Peyer's patch (tissue), 4 donors: ENCODE results near the gene ARMC2. TPM values are rescaled to one million over a fixed set of nuclear protein-coding genes. Genes with fewer than 3 reads are reported as not detected.

Experiments used
- DNase-seq, 3 donors: peaks; one replicate each; pipeline ENCODE4 v3.0.0-alpha.2; 2017 to 2019
- H3K27ac ChIP-seq, 4 donors: fragments of 200-600 bp; sonication (generic); one replicate each; pipeline ENCODE4 v1.5.1; 2016 to 2019
- H3K27me3 ChIP-seq, 2 donors: fragments of 200-600 bp; sonication (generic); one replicate each; pipeline ENCODE4 v1.5.1; 2019
- H3K36me3 ChIP-seq, 3 donors: fragments of 200-600 bp; sonication (generic); one replicate each; pipeline ENCODE4 v1.5.1; 2016 to 2019
- H3K4me1 ChIP-seq, 4 donors: fragments of 200-600 bp; sonication (generic); one replicate each; pipeline ENCODE4 v1.5.1; 2016 to 2019
- H3K4me3 ChIP-seq, 4 donors: fragments of 200-600 bp; sonication (generic); 1 replicate in 3 of 4; 2 replicates in 1 of 4; pipeline ENCODE4 v1.5.1; 2016 to 2019; ENCODE audit warnings: mild to moderate bottlenecking in 1 of 4
- H3K9me3 ChIP-seq, 4 donors: fragments of 200-600 bp; sonication (generic); one replicate each; pipeline ENCODE4 v1.5.1; 2016 to 2019; ENCODE audit warnings: mild to moderate bottlenecking in 1 of 4
- CTCF ChIP-seq, 6 experiments: fragments of 450-650 bp in 4 of 6; fragments of 200-600 bp in 2 of 6; sonication (generic) in 1 of 6; IDR thresholded peaks; one replicate each; pipeline ENCODE4 v1.5.1; 2017 to 2019; ENCODE audit warnings: antibody characterized with exemption in 6 of 6, mild to moderate bottlenecking in 3 of 6, moderate library complexity in 1 of 6
- POLR2A ChIP-seq, 2 donors: fragments of 450-650 bp; IDR thresholded peaks; one replicate each; pipeline ENCODE4 v1.5.1; 2017; ENCODE audit warnings: antibody characterized with exemption in 2 of 2, mild to moderate bottlenecking in 2 of 2, moderate library complexity in 2 of 2
- total RNA-seq, 4 donors: library from RNA; depleted of rRNA; stranded (reverse); fragments of >200 nt; gene quantifications; one replicate each; pipeline ENCODE4 v1.1.0, GENCODE V29; 2016

Gene ARMC2
- total RNA-seq, 4 donors from 2014 or later = 0.53 to 29.7 (median 4.4) TPM

- Histone ChIP-seq H3K27ac (peak overlapping the region in 2 of 4 donors; percentile 28 to 29), H3K36me3 (no peaks in the 10 kb centered on the region), H3K9me3 (no peaks in the 10 kb centered on the region), H3K4me3 (no peak overlapping the region), H3K4me1 (peaks cover 0 to 17% (median 0%) of the 10 kb centered on the region in 4 donors), H3K27me3 (no peaks in the 10 kb centered on the region)
- TF ChIP-seq POLR2A (IDR thresholded peaks at IDR 0.05) (no peak), CTCF (IDR thresholded peaks at IDR 0.05) (no peak)
- DNase-seq = no peak
These were observed 104.7 kb downstream of the ARMC2 start for GRCh38 chr6:108952776-108953486.

GRCh38 chr6:108953681-108954080 lies 105.5 kb downstream of the ARMC2 start:
- no peak overlapping the region for H3K27ac ChIP-seq
- H3K4me3 ChIP-seq = no peak overlapping the region
- H3K36me3 ChIP-seq = no peaks in the 10 kb centered on the region
- no peaks in the 10 kb centered on the region for H3K27me3 ChIP-seq
- no peak for TF ChIP-seq POLR2A (IDR thresholded peaks at IDR 0.05)
- no peak for DNase-seq
- H3K9me3 ChIP-seq = no peaks in the 10 kb centered on the region
- H3K4me1 ChIP-seq = peaks cover 0 to 14% (median 0%) of the 10 kb centered on the region in 4 donors

GRCh38 chr6:108955329-108955949 lies 107.2 kb downstream of the ARMC2 start:
- DNase-seq = no peak
- H3K4me1 ChIP-seq = peaks cover 0 to 14% (median 0%) of the 10 kb centered on the region in 4 donors

GRCh38 chr6:108957221-108957620 lies 109.0 kb downstream of the ARMC2 start:
- H3K4me1 ChIP-seq = peaks cover 0 to 3% (median 0%) of the 10 kb centered on the region in 4 donors
- TF ChIP-seq POLR2A (IDR thresholded peaks at IDR 0.05) = no peak
- H3K27me3 ChIP-seq = no peaks in the 10 kb centered on the region
- H3K36me3 ChIP-seq = no peaks in the 10 kb centered on the region
- no peak overlapping the region for H3K4me3 ChIP-seq
- DNase-seq = no peak
- H3K27ac ChIP-seq = no peak overlapping the region
- H3K9me3 ChIP-seq = no peaks in the 10 kb centered on the region

More at GRCh38 chr6:108955329-108955949, 107.2 kb downstream of the ARMC2 start:
- Histone ChIP-seq H3K27me3 (no peaks in the 10 kb centered on the region), H3K36me3 (no peaks in the 10 kb centered on the region), H3K9me3 (no peaks in the 10 kb centered on the region), H3K4me3 (no peak overlapping the region), H3K27ac (no peak overlapping the region)
- no peak for TF ChIP-seq CTCF (IDR thresholded peaks at IDR 0.05)
- no peak for TF ChIP-seq POLR2A (IDR thresholded peaks at IDR 0.05)

DNA sequence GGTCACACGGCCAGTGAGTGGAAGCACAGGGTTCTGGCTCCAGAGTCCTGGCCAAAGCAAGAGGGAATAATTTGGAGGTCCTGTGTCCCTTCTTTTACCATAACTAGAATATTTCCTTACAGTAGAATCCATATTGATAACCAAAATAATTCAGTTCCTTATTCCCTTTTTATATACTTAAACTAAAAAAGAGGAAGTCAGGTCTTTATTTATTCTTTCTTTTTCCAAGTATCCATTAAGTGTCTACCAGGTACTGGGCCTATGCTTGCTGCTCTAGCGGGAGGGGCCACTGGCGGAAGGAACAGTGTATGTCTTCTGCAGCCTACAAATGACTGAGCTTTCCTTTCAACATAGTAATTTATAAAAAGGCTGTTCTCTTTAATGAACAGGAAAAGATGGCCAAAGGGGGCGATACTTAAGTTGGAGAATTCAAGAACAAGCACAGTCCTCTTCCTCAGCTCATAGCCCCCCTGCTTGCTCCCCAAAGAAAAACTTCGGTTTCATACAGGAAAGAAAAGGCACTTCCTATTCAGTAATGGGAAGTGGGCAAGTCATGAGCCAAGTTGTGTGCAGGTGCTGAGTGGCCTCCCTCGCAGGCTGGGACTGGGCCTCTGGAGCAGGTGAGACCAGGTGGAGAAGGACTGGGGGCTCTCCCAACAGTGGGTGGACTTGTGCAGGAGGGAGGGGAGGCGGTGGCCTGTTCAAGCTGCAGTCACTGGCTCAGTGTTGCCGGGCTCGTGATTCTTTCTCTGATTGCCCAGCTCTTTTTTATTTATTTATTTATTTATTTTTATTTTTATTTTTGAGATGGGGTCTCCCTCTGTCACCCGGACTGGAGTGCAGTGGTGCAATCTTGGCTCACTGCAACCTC lies 110.9 kb downstream of the ARMC2 start:
- Histone ChIP-seq H3K27ac (no peak overlapping the region), H3K4me1 (no peaks in the 10 kb centered on the region), H3K36me3 (no peaks in the 10 kb centered on the region), H3K27me3 (no peaks in the 10 kb centered on the region), H3K9me3 (no peaks in the 10 kb centered on the region), H3K4me3 (no peak overlapping the region)
- TF ChIP-seq CTCF (IDR thresholded peaks at IDR 0.05) = no peak
- TF ChIP-seq POLR2A (IDR thresholded peaks at IDR 0.05) = no peak
- peak in 1 of 3 donors; percentile 25 for DNase-seq

DNA sequence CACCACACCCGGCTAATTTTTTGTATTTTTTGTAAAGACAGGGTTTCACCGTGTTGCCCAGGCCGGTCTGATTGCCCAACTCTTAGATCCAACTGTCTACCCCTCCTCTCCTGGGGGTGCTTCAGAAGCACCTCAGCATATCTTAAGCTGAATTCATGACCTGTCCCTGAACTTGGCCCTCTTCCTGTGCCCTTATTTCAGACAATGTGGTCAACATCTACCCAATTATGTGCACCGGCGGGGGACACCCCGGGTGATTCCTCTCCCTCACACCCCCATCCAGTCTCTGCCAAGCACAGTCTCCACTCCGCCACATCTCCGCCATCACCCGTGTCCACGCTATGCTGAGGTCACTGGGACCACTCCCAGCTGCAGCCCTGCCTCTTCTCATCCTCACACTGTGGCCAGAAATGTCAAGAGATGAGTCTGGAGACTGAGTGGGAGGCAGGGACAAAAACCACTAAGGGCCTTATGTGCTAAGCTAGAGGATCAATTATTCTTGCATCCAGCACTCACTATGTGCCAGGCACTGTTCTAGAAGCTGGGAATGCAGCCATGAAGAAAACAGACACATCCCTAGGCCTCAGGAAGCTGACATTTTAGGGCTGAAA lies 111.9 kb downstream of the ARMC2 start:
- DNase-seq = no peak
- Histone ChIP-seq H3K4me1 (no peaks in the 10 kb centered on the region), H3K36me3 (no peaks in the 10 kb centered on the region), H3K27ac (peak overlapping the region in 1 of 4 donors; percentile 1), H3K27me3 (no peaks in the 10 kb centered on the region), H3K9me3 (no peaks in the 10 kb centered on the region), H3K4me3 (no peak overlapping the region)
- no peak for TF ChIP-seq POLR2A (IDR thresholded peaks at IDR 0.05)
